GM12875 (cell line): ENCODE results near the gene LMTK3.

Experiments
- H3K4me3 ChIP-seq: one replicate; pipeline ENCODE4 v1.5.1; 2011; ENCODE audit warnings: low read depth, low read length, control low read depth
- CTCF ChIP-seq: IDR thresholded peaks from 2 replicates; pipeline ENCODE4 v1.5.1; 2011; ENCODE audit warnings: low read depth, mild to moderate bottlenecking, control low read depth, inconsistent platforms, low read length, moderate library complexity, borderline replicate concordance; ENCODE audit not compliant: insufficient read depth

Gene LMTK3

GRCh38 chr19:48454150-48454730, 57.4 kb downstream of the LMTK3 start:
- no peak for TF ChIP-seq CTCF
- H3K4me3 ChIP-seq, result no peak overlapping the region

GRCh38 chr19:48452289-48453190, 59.1 kb downstream of the LMTK3 start:
- H3K4me3 ChIP-seq, result no peak overlapping the region
- TF ChIP-seq CTCF, result no peak

- no peak for TF ChIP-seq CTCF
- no peak overlapping the region for H3K4me3 ChIP-seq
Observed at GRCh38 chr19:48451624-48452023, 60.0 kb downstream of the LMTK3 start.

GRCh38 chr19:48450863-48451262, 60.8 kb downstream of the LMTK3 start:
- TF ChIP-seq CTCF, result no peak

GRCh38 chr19:48450441-48450840, 61.2 kb downstream of the LMTK3 start:
- no peak overlapping the region for H3K4me3 ChIP-seq
- TF ChIP-seq CTCF, result no peak

More at GRCh38 chr19:48450863-48451262, 60.8 kb downstream of the LMTK3 start:
- no peak overlapping the region for H3K4me3 ChIP-seq

- TF ChIP-seq CTCF, result no peak
- no peak overlapping the region for H3K4me3 ChIP-seq
Observed at GRCh38 chr19:48448563-48448962, 63.1 kb downstream of the LMTK3 start.

- TF ChIP-seq CTCF, result no peak
Observed at GRCh38 chr19:48446579-48446978, 65.1 kb downstream of the LMTK3 start.

More at GRCh38 chr19:48446579-48446978, 65.1 kb downstream of the LMTK3 start:
- H3K4me3 ChIP-seq, result peak overlapping the region; percentile 90
